NCI-H2171 treated with DMSO at 0.1 percent for 48 hours (cell line): Measurements from ENCODE around the gene ZMYND10.

ENCODE experiments used
- DNase-seq: peaks from one replicate; lab custom pipeline; 2025; lab: John Stamatoyannopoulos, UW

ZMYND10 gene

DNA sequence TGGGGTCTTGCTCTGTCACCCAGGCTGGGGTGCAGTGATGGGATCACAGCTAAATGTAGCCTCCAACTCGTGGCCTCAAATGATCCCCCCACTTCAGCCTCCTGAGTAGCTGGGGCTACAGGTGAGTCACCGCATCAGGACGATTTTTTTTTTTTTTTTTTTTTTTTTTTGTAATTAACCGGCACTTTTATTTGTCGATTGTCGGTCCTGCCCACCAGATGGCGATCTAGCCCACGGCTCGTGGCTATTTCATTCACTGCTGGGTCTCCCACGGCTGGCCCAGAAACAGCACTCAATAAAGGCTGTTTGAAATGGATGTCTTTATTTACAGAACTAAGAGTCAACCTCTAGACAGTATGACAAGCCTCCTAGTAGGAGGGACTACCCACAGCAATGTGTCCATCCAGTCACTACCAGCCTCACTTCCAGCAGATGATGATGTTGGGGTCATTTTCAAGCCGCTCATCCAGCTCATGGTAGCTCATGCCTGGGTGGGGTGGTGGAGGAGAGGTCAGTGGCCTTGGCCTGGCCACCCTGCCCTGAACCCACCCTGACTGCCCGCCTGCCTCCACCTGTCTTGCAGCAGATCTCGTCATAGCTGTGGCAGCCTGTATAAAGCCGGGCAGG lies 1.8 kb upstream of the ZMYND10 start:
- peak; percentile 57 for DNase-seq

DNA sequence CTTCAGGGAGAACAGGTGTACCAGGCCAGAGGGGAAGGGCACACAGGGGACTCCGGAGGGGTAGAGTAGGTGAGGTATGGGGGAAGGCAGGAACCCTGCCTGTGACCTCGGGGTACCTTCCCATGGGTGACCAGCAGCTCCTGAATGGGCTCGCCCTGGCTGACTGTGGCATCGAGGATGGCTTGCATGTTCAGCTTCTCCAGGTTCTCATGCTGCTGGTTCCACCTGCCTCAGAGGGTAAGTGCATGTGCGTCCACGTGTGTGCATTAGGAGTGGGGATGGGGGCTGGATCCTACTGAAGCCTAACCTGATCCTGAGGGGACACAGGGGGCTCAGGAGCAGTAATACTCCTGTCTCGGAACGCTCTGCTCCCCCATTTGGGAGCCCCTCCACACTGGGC lies 524 bp downstream of the ZMYND10 start:
- no peak for DNase-seq

DNA sequence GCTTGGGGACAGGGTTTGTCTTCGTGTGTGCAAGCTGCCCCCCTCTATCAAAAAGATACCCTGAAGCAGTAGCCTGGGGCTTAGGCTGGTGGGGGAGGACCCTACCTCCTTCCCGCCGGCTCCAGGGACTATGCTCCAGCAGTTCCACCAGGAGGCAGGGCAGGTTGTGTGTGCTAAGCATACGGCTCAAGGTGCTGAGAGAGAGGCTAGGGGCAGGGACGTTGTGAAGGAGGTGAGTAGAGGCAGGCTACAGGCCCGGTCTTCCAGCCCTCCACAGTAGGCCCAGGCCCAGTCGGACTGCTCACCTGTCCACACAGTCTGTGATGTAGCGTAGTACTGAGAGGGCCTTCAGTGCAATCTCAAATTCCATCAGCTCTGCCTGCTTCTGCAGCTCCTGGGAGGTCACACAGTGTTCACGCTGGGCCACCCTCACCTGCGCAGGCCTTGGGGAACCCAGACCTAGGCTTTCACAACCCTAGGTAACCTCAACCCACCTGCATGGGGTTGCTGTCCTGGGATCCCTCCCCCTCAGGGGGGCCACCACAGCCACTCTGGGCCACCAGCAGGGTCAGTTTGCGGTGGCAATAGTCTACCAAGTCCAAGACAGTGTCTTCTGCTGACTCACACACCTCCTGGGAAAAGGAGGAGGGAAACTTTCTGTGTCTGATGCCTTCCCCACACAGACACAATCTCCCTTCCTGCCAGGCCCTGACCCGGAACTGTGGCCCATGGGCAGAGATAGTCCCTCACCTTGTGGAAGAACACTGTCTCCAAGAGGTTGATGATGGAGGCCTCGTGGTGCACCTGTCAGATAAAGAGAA lies 2.5 kb downstream of the ZMYND10 start:
- no peak for DNase-seq

DNA sequence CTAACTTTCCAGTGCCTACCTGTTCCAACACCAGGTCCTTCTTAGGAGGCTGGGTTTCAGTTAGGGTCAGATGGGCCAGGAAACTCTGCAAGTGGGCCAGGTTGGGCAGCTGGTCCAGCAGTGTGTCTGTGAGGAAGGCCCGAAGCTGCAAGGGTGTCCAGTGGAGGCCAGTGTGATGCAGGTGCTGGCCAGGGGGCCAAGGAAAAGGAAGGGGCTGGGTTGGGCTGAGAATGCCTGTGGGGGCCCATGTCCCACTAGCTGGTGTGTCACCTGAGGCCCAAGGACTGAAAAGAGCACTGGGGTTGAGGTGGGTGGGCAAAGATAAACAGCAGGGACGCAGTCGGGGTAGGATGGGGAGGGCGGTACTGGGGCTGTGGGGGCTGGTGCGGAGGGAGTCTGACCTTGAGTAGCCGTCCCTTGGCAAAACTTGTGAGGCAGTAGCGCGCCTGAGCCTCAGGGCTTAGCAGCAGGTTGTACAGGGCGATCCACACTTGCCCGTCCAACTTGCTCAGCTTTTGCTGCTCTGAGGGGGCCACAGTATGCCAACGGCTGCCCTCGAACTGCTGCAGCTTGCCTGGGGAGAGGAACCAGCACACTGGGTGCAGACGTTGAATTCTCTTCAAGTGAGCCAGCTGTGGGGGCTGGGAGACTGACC lies 3.4 kb downstream of the ZMYND10 start:
- DNase-seq = no peak

DNA sequence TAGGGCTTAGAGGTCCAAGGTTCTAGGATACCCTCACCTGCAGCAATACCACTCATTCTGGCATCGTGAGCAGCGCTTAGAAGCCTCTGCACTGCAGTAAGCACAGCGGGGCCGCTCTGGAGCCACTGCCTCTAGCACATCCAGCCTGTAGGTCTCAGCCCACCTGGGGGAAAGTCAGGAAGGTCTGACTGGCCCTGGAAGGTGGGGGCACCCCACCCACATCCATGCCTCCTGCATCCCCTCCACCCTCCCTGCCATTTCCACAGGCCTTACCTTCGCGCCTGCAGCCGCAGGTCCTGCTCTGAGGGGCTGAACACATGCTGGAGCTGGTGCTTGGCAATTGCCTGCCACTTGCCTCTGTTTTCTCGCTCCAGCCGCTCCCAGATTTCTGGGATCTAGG lies 4.0 kb downstream of the ZMYND10 start:
- no peak for DNase-seq

DNA sequence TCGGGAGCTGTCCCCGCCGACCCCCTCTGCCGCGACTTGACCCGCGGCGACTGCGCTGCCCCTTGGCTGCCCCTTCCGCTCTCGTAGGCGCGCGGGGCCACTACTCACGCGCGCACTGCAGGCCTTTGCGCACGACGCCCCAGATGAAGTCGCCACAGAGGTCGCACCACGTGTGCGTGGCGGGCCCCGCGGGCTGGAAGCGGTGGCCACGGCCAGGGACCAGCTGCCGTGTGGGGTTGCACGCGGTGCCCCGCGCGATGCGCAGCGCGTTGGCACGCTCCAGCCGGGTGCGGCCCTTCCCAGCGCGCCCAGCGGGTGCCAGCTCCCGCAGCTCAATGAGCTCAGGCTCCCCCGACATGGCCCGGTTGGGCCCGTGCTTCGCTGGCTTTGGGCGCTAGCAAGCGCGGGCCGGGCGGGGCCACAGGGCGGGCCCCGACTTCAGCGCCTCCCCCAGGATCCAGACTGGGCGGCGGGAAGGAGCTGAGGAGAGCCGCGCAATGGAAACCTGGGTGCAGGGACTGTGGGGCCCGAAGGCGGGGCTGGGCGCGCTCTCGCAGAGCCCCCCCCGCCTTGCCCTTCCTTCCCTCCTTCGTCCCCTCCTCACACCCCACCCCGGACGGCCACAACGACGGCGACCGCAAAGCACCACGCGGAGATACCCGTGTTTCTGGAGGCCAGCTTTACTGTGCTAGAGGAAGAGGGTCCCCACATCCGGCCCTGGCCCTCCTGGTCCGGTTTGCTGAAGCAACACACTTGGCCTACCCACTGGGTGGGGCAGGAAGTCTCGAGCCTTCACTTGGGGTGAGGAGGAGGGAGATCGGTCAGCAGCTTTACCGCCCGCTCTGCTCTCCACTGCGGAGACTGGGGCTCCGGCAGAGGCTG lies 4.8 kb downstream of the ZMYND10 start, which contains the start of gene RASSF1:
Gene RASSF1, minus strand, starts transcription at position 389 of the 882 bp plus-strand sequence. Its CDS starts 31 bp downstream, at position 358.
- DNase-seq = no peak

DNA sequence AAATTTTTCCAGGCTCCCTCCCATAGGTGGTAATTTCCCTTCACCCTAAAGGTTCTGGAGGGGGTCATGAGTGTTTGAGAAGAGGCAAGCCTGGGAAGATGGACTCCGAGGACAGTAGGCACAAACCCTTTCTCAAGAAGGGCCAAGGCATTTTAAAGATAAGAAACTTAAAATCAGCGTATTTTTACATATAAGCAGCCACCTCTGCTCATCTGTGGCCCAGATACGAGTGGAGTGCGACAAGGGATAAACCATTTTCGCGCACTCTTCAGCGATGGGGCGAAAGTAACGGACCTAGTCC lies 5.4 kb downstream of the ZMYND10 start:
- no peak for DNase-seq

DNA sequence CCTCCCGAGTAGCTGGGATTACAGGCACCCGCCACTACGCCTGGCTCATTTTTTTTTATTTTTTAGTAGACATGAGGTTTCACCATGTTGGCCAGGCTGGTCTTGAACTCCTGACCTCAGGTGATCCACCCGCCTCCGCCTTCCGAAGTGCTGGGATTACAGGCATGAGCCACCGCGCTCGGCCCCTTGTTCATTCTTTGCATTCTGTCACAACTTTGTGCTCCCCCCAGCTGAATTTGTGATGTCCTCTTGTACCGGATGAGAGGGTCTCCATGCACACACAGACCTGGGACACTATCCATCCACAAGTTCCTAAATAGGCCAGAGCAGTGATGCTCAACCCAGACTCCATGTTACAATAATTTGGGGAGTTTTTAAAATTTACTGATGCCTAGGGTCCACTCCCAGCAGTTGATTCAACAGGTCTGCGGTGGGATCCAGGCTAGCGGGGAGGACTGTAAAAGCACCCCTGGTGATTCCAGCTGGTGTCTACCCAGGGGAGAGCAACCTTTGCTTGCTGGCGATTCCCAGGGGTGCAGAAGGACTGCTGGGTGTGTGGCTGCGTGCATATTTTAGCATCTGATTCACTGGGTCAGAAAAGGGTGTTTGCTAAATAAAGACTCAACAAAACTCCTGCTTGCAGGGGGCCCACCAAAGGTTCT lies 5.9 kb downstream of the ZMYND10 start:
- no peak for DNase-seq

DNA sequence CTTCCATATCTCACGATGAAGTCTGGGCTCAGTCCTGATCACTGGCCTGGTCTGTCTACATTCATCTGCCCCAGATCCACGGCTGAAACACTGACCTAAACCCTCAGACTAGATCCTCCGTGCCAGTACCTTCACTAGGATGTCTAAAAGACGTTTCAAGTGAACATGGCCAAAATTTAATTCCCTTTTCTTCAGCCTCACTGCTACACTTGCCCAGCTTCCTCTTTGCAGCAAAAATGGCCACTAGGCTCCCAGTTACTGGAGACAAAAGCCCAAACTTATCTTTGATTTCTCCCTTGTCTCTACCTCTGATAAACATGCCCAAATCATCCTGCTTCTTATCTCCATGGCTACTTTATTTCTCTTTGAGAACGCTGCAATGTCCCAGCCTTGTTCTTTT lies 6.6 kb downstream of the ZMYND10 start:
- DNase-seq = no peak

DNA sequence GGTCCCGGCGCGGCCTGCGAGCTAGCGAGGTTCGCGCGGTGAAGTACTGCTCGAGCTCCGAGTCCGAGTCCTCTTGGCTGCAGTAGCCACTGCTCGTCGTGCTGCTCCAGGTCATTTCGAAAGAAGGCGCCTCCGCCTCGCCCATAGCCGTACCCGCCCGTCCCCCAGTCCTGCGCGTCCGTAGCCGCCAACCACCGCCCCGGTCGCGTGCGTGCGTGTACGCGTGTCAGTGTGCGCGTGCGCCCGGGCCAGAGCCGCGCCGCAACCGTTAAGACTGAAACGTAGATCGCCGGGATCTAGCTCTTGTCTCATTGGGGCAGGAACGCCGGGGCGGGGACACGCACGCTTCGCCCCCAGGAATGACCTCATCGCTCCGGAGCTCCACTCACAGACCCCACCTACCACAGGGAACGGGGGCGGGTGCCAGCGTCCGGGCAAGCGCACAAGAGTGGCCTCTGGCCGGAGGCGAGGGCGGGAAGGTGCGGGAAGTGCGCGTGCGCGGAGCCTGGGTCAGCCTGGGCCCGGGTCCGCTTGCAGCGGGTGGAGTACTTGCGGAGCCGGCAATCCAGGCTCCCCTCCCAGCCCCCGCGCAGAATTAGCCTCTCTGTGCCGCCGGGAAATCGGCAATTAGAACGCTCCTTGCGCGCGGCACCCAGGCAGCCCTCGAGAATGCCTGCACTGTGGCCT lies 8.2 kb downstream of the ZMYND10 start:
- DNase-seq = peak; percentile 92

DNA sequence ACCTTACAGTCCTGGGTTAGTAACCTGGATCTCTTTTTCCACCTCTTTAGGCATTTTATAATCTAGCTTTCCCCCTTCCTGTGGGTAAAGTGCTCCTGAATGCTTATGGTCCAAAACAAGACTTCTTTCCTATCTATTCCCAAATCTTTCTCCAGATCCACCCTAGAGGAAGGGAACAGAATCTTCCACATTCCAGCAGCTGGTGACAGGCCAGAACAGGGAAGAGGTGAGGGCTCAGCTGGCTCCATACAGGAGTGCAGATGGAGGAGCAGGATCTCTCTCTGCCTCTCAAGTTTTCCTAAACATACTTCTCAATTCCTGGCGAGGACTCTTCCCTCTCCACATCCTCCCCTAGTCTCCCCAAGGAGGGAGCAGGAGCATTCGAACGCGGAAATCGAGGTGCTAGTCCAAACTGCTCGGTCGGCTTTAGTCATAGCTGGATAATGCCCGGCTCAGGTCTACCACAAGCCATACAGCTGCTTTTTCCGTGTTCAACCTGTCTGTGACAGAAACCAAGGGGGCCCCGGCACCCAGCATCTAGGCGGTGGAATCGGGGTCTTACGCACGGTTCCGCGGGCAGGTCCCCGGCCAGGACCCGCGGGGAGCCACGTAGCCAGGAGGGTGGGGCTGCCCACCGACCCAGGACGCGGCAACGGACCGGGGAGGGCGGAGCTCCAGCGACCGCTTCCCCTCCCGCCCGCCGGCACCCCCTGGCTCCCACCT lies 8.9 kb downstream of the ZMYND10 start:
- peak; percentile 6 for DNase-seq

DNA sequence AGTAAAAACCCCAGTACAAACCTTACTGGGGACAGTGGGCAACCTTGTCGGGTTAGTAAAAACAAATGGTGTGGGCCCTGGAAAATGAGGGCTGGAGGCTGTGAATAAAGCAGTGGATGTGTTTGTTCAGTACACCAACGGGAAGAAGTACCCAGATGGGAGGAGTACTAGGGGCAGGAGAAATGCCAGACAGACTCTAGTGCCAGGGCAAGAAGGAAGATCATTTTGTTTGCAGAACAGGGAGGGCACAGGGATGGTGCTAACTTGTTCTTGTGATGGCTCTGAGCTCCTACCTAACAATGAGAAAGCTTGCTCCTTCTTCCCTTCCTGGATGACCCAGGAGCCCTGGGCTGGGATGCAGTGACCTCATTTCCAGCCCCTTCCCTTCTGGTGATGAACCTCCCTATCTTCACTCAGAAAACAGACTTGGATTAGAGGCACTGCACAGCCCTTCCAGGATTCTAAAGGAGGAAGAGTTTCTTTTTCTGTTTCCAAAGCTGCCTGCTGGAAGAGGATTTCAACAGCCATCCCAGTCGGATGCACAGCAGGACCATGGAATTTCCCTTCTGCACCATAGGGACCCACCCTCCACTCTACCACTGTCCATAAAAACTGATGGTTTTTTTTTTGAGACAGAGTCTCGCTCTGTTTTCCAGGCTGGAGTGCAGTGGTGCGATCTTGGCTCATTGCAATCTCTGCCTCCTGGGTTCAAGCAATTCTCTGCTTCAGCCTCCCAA lies 11.0 kb downstream of the ZMYND10 start:
- DNase-seq = no peak

DNA sequence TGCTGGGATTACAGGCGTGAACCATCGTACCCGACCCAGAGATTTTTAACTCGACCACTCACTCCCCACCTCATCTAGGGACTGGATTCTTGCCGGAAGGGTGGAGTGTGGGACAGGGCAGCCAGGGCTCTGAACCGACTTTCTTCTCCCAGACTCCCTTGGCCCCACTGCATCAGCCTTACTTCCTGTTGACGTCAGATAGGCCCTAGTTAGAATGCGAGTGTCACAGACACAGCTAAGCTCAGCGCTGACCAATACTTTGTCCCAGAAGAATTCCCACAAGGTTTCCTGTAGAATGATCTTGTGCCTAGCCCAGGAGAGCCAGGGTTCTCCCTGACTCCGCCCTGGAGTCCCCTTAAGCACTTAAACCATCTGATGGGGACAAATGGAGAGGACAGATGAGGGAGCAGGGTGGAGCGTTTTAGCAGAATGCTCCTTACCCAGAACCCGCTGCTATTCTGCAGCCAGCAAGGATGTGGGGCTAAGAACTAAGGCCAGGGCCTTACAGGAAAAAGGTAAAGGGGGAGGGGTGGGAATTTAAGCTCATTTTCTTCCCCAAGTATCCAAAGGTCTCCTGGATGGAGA lies 11.7 kb downstream of the ZMYND10 start:
- no peak for DNase-seq

DNA sequence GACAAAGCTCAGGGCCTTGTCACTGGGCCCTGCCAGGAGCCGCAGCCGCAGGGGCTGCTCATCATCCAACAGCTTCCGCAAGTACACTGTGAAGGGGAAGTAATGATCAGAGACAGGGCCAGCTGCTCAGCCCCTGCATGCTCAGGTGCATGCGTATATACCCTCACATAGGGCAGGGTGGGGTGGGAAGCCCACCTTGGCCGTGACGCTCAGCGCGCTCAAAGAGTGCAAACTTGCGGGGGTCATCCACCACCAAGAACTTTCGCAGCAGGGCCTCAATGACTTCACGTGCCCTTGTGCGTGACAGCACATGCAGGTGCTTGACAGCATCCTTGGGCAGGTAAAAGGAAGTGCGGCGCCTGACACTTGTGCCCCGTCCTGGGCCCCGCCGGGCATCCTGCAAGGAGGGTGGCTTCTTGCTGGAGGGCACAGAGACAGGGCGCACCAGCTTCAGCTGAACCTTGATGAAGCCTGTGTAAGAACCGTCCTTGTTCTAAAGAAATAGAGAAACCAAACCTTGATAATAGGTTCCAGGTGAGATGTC lies 14.1 kb downstream of the ZMYND10 start:
- DNase-seq = no peak

DNA sequence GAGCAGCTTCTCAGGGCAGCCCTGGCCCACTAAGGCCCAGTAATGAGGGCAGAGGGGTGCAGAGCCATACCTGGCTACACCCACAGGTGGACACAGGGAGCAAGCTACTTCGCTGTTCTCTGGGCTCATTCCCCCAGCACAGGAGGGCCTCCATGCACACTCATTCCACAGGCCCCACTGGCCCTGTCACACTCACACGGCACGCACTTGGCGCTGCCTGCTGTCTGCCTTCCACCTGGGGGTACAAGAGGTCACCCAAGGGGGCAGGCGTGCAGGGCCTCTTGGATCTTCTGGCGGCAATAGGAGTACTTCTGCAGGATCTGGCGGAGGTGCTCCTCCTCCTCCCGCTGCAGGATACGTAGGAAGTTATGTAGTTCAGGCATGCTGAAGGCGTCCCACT lies 15.2 kb downstream of the ZMYND10 start:
- no peak for DNase-seq

DNA sequence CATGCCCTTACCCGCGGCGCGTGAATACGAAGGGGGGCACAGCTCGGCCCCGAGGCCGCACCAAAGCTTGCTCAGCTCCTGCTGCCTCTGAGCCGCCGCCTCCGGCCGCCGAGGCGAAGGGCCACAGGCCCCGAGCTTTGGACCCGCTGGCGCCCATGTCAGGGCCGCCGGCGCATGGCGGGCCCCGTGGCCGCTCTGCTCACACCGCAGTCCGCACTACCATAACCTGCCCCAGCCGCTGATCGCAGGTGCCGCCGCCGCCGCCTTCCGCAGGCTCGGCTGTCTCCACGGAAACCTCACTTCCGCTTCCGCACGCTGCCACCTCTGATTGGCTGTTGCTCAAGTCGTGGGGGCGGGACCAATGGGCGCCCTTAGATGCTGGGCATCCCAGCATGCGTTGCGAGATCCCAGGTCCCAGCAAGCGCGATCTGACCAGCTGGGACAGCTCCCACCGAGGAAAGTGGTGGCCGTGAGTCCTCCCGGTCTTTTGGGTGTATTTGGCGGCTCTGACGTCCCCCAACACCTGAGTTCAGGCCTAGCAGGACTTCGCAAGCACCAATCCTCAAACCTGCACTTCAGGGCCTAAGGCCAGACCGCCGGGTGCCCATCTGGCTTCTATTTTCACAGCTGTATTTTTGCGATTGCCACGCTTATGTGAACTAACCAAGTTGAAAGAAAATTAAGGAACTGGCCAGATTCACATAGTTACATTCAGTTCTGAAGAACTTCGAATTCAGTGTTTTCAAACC lies 17.4 kb downstream of the ZMYND10 start, which contains the start of gene TUSC2:
Gene TUSC2, minus strand, starts transcription at position 281 of the 749 bp plus-strand sequence. Its CDS starts 124 bp downstream, at position 157.
- peak; percentile 85 for DNase-seq

DNA sequence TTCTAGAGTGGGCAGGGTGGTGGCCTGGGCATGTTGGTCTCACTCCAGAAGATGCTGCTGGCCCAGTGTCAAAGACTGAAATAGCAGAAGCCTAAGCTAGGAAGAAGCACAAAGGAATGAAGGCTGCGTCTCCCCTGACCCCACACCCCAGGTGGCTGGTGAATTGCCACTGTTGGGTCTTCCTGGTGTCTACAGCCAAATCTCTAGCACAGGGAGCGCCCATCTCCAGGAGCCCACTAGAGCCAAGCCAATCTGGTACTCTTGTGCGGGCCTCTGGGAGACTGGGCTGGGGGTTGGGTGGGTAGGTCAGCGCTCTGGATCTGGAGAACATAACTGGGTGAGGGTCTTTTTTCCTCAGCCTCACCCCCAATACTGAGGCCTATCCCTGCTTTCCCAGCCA lies 18.4 kb downstream of the ZMYND10 start:
- no peak for DNase-seq

DNA sequence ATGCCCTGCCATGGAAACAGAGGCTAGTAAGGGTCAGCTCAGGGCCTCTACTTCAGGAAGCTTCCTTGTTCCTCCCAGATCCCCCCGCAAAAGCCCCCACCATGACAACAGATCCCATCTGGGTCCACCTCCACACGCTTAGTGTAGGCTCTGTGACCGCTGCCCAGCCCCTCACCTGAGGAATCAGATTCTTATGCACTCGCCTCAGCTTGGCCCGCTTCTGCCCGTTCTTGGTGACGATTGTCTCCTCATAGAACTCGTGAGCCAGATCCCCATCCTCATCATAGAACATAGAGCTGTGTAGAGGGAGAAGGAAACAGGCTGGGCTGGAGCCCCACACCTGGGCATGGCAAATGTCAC lies 19.4 kb downstream of the ZMYND10 start:
- DNase-seq = no peak
